ENCODE data around the gene ZRANB1. TPM values are rescaled to one million over a fixed set of nuclear protein-coding genes. Genes with fewer than 3 reads are reported as not detected.

Gene ZRANB1
- total RNA-seq, 1 experiment from 2014 or later, result 23.2 TPM

DNA sequence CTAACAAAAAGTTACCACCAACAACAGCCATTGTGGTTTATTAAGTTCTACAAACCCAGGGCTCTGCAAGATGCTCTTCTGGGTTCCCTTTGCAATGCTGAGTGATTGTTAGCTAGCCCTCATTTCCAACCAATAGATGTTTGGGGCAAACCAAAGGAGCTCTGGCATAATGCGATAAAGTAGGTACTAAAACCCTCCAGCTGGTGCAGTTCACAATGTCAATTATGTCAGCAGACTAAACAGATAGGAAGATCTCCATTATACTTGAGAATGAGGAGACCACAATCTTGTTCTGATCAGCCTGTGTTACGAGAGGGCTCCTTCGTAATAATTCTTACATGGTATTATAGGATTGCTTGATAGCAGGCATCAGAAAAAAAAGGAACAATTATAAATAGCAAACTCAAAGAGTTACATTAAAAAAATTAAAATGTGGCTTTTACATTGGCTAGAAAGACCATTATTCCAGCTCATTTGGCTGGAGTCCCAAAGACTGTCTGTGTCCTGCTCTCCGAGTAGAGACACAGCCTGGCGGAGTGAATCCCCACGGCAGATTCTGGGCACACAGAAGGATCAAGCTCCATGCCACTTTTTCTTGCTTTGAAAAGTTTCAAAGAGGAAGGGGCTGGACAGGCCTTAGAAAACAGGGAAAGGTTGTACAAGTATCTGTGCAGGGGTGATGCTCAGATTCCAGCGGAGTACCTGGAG lies 93.8 kb downstream of the ZRANB1 start:
- Mint-ChIP-seq H3K4me1 (ENCODE audit: insufficient read depth, unreplicated experiment) (peaks cover 41% of the 10 kb centered on the region), H3K4me3 (ENCODE audit: unreplicated experiment) (no peak overlapping the region), H3K9me3 (ENCODE audit: unreplicated experiment) (no peaks in the 10 kb centered on the region), H3K27me3 (ENCODE audit: insufficient read depth, unreplicated experiment) (no peaks in the 10 kb centered on the region), H3K36me3 (ENCODE audit: insufficient read depth, unreplicated experiment) (peaks cover 40% of the 10 kb centered on the region), H3K27ac (ENCODE audit: low read depth, unreplicated experiment) (peak overlapping the region; percentile 91)
- POLR2A ChIA-PET, result interaction anchor here (0.8 to 1.1 kb wide), 2 partner anchors 60 to 93 kb away, joined by 3 read pairs; no protein-coding TSS in a partner anchor
- TF ChIP-seq, protein P1, sequence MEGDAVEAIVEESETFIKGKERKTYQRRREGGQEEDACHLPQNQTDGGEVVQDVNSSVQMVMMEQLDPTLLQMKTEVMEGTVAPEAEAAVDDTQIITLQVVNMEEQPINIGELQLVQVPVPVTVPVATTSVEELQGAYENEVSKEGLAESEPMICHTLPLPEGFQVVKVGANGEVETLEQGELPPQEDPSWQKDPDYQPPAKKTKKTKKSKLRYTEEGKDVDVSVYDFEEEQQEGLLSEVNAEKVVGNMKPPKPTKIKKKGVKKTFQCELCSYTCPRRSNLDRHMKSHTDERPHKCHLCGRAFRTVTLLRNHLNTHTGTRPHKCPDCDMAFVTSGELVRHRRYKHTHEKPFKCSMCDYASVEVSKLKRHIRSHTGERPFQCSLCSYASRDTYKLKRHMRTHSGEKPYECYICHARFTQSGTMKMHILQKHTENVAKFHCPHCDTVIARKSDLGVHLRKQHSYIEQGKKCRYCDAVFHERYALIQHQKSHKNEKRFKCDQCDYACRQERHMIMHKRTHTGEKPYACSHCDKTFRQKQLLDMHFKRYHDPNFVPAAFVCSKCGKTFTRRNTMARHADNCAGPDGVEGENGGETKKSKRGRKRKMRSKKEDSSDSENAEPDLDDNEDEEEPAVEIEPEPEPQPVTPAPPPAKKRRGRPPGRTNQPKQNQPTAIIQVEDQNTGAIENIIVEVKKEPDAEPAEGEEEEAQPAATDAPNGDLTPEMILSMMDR (IDR thresholded peaks at IDR 0.05; ENCODE audit: unreplicated experiment), result no peak
- no TSS peak for BruUV-seq (replicated peaks)
- no peak for DNase-seq (ENCODE audit: unreplicated experiment)
- CTCF ChIA-PET, result interaction anchor here (0.6 to 6.1 kb wide), 4 partner anchors 12 to 489 kb away, joined by 3 to 40 read pairs (median 4); no protein-coding TSS in a partner anchor
- intact Hi-C loops (cut with micrococcal nuclease), result no loop called here

DNA sequence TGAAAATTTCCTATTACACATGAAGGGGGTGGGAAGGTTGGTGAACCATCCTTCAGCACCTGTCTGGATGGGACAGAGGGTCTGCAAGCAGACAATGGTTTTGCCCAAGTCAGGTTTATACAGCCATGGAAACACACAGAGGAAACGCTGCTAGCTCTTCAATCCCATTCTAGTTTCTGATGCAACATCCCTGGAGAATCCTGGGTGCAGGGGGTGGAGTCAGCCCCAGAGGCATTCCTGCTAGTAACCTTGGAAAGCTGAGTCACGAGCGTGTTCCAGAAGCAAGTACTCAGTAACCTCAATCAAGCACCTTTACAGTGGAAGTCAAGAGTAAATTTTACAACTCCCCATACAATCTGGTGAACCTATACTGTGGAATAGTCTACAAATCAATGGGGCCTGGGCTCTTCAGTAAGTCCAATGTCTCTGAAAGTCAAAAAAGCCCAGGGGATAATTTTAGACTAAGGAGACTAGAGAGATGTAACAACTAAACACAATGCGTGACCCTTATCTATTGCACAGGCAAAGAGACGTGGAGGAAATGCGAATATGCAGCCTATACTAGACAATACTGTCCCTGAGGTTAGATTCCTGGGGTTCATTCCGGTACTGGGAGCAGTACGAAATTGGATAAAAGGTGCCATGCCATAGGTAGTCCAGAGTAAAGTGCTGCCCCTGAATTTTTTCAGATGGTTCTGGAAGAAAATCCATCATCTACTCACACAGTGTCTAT lies 95.4 kb downstream of the ZRANB1 start:
- no peaks in the 10 kb centered on the region for H3K9me3 Mint-ChIP-seq (ENCODE audit: unreplicated experiment)
- TF ChIP-seq, protein P1 (IDR thresholded peaks at IDR 0.05; ENCODE audit: unreplicated experiment), result no peak
- ChIA-PET CTCF (interaction anchor here (0.5 to 6.1 kb wide), 6 partner anchors 10 to 348 kb away, joined by 4 to 40 read pairs (median 4); no protein-coding TSS in a partner anchor), POLR2A (interaction anchor here (0.7 to 1.3 kb wide), 8 partner anchors 9 to 846 kb away, joined by 3 to 8 read pairs (median 3); no protein-coding TSS in a partner anchor)
- H3K36me3 Mint-ChIP-seq (ENCODE audit: insufficient read depth, unreplicated experiment), result peaks cover 37% of the 10 kb centered on the region
- BruUV-seq (replicated peaks), result no TSS peak
- intact Hi-C loops (cut with micrococcal nuclease), result no loop called here
- DNase-seq (ENCODE audit: unreplicated experiment), result peak; percentile 95
- H3K27ac Mint-ChIP-seq (ENCODE audit: low read depth, unreplicated experiment), result peak overlapping the region; percentile 91
- no peaks in the 10 kb centered on the region for H3K27me3 Mint-ChIP-seq (ENCODE audit: insufficient read depth, unreplicated experiment)
- peak overlapping the region; percentile 12 for H3K4me3 Mint-ChIP-seq (ENCODE audit: unreplicated experiment)
- H3K4me1 Mint-ChIP-seq (ENCODE audit: insufficient read depth, unreplicated experiment), result peaks cover 41% of the 10 kb centered on the region

Small RNA genes within 50 kb of the gene (microRNA-seq; reads per million reads assigned to microRNA genes)
- gene MIR4296, result not detected

Other genes with a start within 250 kb of the ZRANB1 start
- 12.9 and 14.9 TPM in 2 replicates for gene FAM53B, start 197.7 kb upstream of the ZRANB1 start, total RNA-seq (2022)
- 17.5 and 18.6 TPM in 2 replicates for gene EEF1AKMT2, start 150.2 kb upstream of the ZRANB1 start, total RNA-seq (2022)
- 21.4 and 23.2 TPM in 2 replicates for gene ABRAXAS2, start 140.3 kb upstream of the ZRANB1 start, total RNA-seq (2022)
- gene CTBP2, start 218.4 kb downstream of the ZRANB1 start, total RNA-seq (2022), result 129 and 152 TPM in 2 replicates